ENCODE measurements around the gene JUND. TPM values are rescaled to one million over a fixed set of nuclear protein-coding genes. Genes with fewer than 3 reads are reported as not detected.

The JUND gene
- total RNA-seq, 1 experiment from 2014 or later: 64.5 TPM

- DNase-seq (ENCODE audit: low read depth): no peak
Observed at GRCh38 chr19:18308948-18309325, 27.5 kb upstream of the JUND start.

GRCh38 chr19:18308051-18308947 lies 26.9 kb upstream of the JUND start:
- DNase-seq (ENCODE audit: low read depth): no peak

DNA sequence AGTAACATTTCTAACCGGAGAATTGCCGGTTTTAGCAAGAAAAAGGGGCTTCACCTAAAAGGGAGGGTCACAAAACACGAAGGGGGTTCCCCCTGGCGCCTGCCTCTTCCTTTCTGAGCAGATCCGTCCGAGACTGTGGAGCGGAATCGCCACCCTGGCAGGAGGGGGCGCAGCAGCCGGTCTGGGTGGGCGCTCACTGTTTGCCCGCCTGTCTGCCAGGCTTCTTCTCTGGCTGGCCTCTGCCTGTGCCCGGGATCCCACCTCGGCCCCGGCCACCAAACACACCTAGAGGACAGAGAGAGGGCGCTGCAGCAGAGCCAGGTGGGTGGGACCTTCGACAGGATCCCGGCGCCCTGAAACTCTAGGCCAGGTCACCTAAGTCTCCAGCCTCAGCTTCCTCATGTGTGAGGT lies 25.9 kb upstream of the JUND start:
- no peak for DNase-seq (ENCODE audit: low read depth)

GRCh38 chr19:18306888-18307260 lies 25.5 kb upstream of the JUND start:
- DNase-seq (ENCODE audit: low read depth): no peak

DNA sequence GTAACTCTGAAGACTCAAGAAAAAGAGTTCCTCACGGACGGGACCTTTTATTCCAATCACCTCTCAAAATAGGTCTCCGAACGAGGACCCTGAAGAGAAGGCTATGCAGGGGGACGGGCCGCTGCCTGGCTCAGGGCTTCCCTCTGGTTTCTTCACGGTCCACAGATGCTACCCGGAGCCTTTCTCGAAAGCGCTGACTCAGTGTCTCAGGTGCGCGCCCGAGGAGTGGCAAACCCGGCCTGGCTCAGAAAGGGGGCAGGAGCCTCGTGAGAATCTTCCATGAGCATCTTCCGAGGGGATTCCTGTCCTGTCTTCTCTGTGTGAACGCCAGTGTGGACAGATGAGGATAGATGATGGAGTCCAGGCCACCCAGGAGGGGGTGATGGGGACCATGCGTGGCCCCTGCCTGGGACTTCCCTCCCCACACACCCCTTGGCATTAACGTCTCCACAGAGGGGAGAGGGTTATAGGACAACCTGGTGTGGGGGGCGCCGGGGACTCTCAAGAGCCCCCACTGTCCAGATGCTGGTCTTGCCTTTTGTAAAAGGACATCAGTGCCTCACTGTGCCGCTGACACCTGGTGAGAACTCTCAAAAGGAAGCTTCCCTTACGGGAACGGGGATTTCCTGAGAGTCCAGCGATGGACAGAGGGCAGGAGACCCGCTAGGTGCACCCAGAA lies 24.9 kb upstream of the JUND start:
- DNase-seq (ENCODE audit: low read depth): no peak

GRCh38 chr19:18304458-18305310 lies 23.3 kb upstream of the JUND start:
- DNase-seq (ENCODE audit: low read depth): peak; percentile 79

- no peak for DNase-seq (ENCODE audit: low read depth)
Observed at GRCh38 chr19:18304208-18304457, 22.7 kb upstream of the JUND start.

GRCh38 chr19:18301718-18302111 lies 20.3 kb upstream of the JUND start:
- no peak for DNase-seq (ENCODE audit: low read depth)

GRCh38 chr19:18300930-18301717 lies 19.7 kb upstream of the JUND start:
- DNase-seq (ENCODE audit: low read depth): peak; percentile 68

DNA sequence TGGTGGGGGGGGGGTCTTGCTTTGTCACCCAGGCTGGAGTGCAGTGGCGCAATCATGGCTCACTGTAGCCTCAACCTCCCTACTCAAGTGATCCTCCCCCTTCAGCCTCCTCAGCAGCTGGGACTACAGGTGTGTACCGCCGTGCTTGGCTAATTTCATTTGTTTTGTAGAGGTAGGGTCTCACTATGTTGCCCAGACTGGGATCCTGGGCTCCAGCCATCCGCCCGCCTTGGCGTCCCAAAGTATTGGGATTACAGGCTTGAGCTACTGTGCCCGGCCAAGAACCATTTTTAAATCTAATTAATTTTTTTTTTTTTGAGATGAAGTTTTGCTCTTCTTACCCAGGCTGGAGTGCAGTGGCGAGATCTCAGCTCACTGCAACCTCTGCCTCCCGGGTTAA lies 18.2 kb upstream of the JUND start:
- no peak for DNase-seq (ENCODE audit: low read depth)

DNA sequence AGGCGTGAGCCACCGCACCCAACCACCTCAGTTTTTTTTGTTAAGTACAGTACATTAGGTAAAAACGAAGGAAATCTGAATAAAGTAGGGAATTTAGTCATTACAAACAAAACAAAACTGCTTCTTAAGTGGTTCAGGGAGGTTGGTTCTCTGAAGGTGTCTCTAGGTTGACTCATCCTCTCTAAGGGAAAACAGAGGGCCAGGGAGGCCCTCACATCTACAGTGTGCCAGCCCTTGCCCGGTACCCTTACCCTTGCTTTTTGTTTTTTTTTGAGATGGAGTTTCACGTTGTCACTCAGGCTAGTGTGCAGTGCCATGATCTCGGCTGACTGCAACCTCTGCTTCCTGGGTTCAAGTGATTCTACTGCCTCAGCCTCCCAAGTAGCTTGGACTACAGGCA lies 17.2 kb upstream of the JUND start:
- no peak for DNase-seq (ENCODE audit: low read depth)

GRCh38 chr19:18297308-18297707 lies 15.9 kb upstream of the JUND start:
- no peak for DNase-seq (ENCODE audit: low read depth)

DNA sequence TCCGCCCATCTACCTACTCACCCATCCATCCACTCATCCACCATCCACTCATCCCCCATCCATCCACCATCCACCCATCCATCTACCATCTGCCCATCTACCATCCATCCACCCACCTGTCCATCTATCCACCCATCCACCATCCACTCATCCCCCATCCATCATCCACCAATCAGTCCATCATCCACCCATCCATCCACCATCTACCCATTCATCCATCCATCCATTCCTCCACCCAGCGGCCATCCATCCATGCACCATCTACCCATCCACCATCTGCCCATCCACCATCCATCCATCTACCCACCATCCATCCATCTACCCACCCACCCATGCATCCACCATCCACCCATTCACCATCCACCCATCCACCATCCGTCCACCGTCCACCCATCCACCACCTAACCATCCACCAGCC lies 13.6 kb upstream of the JUND start:
- DNase-seq (ENCODE audit: low read depth): no peak

DNA sequence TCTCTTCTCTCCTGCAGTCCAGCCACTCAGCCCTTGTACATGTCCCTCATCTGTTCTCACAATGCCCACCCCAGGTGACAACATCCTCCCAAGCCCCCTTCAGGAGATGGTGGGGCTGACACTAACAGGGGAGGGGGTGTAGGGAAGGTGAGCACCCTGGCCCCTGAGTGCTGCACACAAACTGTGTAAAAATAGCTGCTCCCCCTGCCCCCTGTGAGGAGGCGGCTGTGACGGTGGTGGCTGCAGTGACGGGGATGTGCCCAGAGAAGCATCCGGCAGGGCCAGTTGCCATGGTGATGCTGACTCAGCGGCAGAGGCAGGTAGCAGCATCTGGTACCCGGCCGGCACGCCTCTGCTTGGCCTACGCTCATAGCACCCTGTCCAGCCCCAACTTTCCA lies 13.0 kb upstream of the JUND start:
- no peak for DNase-seq (ENCODE audit: low read depth)

GRCh38 chr19:18293642-18294466 lies 12.4 kb upstream of the JUND start:
- DNase-seq (ENCODE audit: low read depth): no peak

- no peak for DNase-seq (ENCODE audit: low read depth)
Observed at GRCh38 chr19:18292810-18293641, 11.6 kb upstream of the JUND start.

GRCh38 chr19:18292462-18292809 lies 11.0 kb upstream of the JUND start:
- DNase-seq (ENCODE audit: low read depth): no peak

GRCh38 chr19:18291590-18292461 lies 10.4 kb upstream of the JUND start:
- DNase-seq (ENCODE audit: low read depth): no peak
